DMS79 treated with DMSO at 0.1 percent for 48 hours (cell line): ENCODE measurements around the gene GRID1.
"Not testable (repeated sequence)": the region's sequence is repeated elsewhere in the genome, so short reads cannot be mapped to it uniquely, and the experiment has no call there.

Source experiments
- DNase-seq: peaks from one replicate; lab custom pipeline; 2025; lab: John Stamatoyannopoulos, UW

GRID1 gene

GRCh38 chr10:86107131-86107530, 259.5 kb downstream of the GRID1 start:
- no peak for DNase-seq

GRCh38 chr10:86106616-86107015, 260.0 kb downstream of the GRID1 start:
- DNase-seq = no peak

GRCh38 chr10:86105640-86106039, 261.0 kb downstream of the GRID1 start:
- no peak for DNase-seq

- DNase-seq = no peak
Measured at GRCh38 chr10:86105181-86105580, 261.4 kb downstream of the GRID1 start.

- no peak for DNase-seq
Measured at GRCh38 chr10:86104611-86105145, 261.9 kb downstream of the GRID1 start.

- no peak for DNase-seq
Measured at GRCh38 chr10:86104156-86104555, 262.4 kb downstream of the GRID1 start.

- no peak for DNase-seq
Measured at GRCh38 chr10:86103391-86104101, 263.0 kb downstream of the GRID1 start.

- DNase-seq = no peak
Measured at GRCh38 chr10:86102451-86102850, 264.1 kb downstream of the GRID1 start.

- DNase-seq = no peak
Measured at GRCh38 chr10:86102031-86102430, 264.6 kb downstream of the GRID1 start.

GRCh38 chr10:86100581-86101061, 266.0 kb downstream of the GRID1 start:
- DNase-seq = no peak

GRCh38 chr10:86099542-86100334, 266.9 kb downstream of the GRID1 start:
- no peak for DNase-seq

GRCh38 chr10:86098187-86098881, 268.3 kb downstream of the GRID1 start:
- no peak for DNase-seq

GRCh38 chr10:86095061-86095460, 271.5 kb downstream of the GRID1 start:
- not testable (repeated sequence) for DNase-seq

- DNase-seq = not testable (repeated sequence)
Measured at GRCh38 chr10:86092311-86092710, 274.3 kb downstream of the GRID1 start.

- DNase-seq = no peak
Measured at GRCh38 chr10:86091216-86091615, 275.4 kb downstream of the GRID1 start.

- no peak for DNase-seq
Measured at GRCh38 chr10:86090807-86091206, 275.8 kb downstream of the GRID1 start.

- DNase-seq = no peak
Measured at GRCh38 chr10:86087716-86088115, 278.9 kb downstream of the GRID1 start.

- DNase-seq = no peak
Measured at GRCh38 chr10:86086418-86086817, 280.2 kb downstream of the GRID1 start.

- no peak for DNase-seq
Measured at GRCh38 chr10:86085686-86086085, 280.9 kb downstream of the GRID1 start.

GRCh38 chr10:86085136-86085535, 281.5 kb downstream of the GRID1 start:
- DNase-seq = no peak

GRCh38 chr10:86084585-86084984, 282.0 kb downstream of the GRID1 start:
- no peak for DNase-seq

- DNase-seq = no peak
Measured at GRCh38 chr10:86083664-86084175, 282.9 kb downstream of the GRID1 start.
